HG03571 (cell line): ENCODE measurements around the gene MIS18A.

Experiments used
- ATAC-seq: cut with Tn5 transposase; IDR thresholded peaks from one replicate; pipeline ENCODE4 v1.9.1; 2021; ENCODE audit not compliant: unreplicated experiment

The MIS18A gene

GRCh38 chr21:32256873-32257620 is 21.8 kb downstream of the MIS18A start:
- ATAC-seq = no peak

GRCh38 chr21:32256251-32256650 is 22.6 kb downstream of the MIS18A start:
- ATAC-seq = no peak

GRCh38 chr21:32253215-32253641 is 25.6 kb downstream of the MIS18A start:
- ATAC-seq = no peak

DNA sequence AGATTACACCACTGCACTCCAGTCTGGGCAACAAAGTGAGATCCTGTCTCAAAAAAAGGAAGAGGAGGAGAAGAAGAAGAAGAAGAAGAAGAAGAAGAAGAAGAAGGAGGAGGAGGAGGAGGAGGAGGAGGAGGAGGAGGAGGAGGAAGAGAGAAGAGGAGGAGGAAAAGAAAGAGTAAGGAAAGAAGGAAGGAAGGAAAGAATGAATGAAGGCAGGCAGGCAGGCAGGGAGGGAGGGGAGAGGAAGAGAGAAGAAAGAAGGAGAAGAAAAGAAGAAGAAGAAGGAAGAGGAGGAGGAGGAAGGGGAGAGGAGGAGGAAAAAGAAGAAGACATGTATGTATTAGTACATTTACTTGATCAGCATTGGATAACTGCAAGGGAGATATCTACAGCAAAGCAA is 26.7 kb downstream of the MIS18A start:
- no peak for ATAC-seq

DNA sequence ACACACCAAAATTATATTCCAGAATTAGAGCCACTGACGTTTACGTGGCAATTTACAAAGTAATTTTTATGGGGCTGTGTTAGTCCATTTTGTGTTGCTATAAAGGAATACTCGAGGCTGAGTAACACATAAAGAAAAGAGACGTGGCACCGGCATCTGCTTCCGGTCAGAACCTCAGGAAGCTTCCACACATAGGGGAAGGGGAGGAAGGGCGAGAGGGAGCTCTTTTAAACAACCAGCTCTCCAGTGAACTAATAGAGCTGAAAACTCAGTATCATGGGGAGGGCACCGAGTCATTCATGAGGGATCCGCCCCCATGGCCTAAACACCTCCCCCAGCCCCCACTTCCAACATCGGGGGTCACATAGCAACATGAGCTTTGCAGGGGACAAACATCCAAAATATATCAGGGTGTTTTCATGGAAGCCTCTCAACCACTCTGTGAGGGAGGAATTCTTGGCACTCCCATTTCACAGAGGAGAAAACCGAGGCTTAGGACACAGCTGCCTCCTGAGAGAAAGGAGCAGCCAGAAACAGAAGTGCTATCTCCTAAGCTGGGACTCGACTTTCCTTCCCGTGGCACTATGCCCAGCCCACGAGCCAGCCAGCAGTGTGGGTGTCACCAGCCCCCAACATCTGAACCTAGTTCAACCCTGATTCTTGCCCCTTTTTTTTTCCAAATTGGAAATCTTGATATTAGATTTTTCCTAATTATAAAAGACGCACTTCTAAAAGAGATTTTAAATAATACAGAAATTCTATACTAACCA is 29.2 kb downstream of the MIS18A start:
- no peak for ATAC-seq

GRCh38 chr21:32248571-32249461 is 30.0 kb downstream of the MIS18A start:
- no peak for ATAC-seq

DNA sequence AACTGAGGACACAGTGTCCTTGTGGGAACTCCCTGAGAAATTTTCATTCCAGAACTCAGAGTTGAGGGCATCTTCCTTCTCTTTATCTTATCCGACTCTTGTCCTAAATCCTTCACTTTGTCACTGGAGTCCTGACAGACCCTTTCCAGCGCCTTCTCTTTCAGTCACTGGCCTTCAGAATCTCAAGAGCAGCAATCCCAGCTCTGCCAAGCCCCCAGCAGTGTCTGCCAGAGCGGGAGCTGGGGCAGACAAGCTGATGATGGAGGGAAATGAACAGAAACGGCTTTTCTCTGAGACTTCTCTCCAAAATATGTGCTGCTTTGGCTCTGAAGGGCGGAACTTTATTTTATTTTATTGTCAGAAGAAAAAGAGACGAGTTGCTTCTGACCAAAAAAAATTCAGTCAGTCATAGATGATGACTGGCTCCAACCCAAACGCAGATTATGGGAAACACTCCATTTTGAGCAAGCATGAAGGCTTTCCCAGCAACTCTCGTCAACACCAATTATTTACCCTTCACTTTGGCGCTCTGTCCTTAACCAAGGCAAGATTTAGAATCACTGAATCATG is 32.2 kb downstream of the MIS18A start:
- ATAC-seq = no peak

- ATAC-seq = no peak
Observed at GRCh38 chr21:32245971-32246370, 32.9 kb downstream of the MIS18A start.

DNA sequence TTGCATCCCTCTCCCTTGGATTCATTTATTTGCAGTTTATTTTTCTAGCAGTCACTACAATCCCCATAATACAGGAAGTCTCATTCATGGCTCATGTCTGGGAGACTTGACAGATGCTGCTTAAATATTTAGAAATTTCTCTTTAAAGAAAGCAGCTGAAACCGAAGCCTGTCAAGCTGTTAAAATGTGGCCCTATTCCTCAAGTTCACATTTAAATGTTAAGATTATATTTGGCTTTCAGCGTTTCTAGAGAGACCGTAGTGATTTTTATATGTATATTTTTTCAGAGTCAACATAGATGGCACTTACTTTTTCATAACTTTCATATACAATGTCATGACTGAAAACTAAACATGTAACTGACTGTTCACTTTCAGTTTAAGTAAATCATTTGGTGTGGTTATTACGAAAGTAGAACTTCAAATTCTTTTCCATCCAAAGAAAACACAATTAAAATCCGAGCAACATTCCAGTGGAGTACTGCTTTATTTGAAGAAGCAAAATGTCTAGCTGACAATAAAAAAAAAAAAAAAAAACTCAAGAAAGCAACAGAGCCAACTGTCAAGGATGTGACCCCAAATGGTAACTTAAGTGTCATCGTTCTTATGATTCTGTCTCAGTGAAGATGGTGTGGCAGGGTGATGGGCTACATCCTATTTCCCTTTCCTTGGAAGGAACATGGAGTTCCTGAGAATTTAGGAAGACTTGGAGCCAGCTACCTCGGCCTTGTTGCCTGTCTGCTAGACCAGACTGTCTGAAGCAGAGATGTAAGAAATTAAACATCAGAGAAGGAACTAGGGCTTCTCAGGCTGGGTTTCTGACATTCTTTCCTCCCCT is 37.8 kb downstream of the MIS18A start:
- no peak for ATAC-seq

DNA sequence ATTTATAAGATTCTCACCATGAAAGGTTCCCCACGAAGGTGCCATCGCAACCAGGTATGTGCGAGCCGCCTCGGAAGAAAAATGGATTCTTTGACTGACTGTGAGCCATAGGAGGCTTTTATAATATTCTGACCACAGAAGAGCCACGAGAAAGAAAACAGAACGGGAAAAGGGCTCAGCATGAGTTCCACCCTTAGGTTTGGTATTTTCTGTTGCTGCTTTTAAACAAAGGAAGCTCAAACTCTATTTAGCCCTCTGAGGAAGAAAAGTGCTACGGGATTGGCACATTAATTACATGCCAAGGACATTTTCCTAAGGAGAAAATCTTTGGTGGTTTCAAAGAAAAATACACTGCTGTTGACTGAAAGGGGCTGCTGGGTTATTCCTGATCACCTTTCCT is 39.3 kb downstream of the MIS18A start:
- ATAC-seq = no peak

- ATAC-seq = no peak
Observed at GRCh38 chr21:32238063-32238462, 40.8 kb downstream of the MIS18A start.

GRCh38 chr21:32237021-32237420 is 41.8 kb downstream of the MIS18A start:
- no peak for ATAC-seq

- no peak for ATAC-seq
Observed at GRCh38 chr21:32233722-32234301, 45.0 kb downstream of the MIS18A start.

DNA sequence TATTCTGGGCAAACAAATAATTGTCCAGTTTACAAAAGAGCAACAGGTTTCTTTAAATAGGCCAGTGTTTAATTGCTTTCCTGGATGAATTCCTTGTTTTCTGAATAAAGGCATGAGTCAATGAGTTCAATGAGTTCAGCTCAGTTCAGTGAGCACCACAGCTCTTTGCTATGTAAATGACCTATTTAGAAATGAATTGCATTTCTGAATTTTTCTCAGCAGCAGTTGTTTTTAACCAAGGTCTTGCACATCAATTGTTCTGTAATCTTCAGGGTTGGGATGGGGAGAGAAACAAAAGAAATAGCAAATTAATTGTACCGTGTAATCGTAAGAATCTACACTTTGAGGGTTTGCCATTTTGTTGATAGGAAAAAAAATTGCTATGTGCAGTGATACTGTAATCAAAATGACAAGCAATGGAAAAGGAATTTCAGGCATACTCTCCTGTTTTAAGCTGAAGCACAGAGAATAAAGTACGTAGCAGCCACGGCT is 45.7 kb downstream of the MIS18A start:
- ATAC-seq = no peak

GRCh38 chr21:32226444-32226843 is 52.4 kb downstream of the MIS18A start:
- no peak for ATAC-seq
